ENCODE results near the gene TEX19.

GRCh38 chr17:82310877-82311276, 48.2 kb upstream of the TEX19 start:
- no peak for TF ChIP-seq POLR2AphosphoS5 (IDR thresholded peaks at IDR 0.05; ENCODE audit: low read depth, low read length)
- TF ChIP-seq POLR2A (IDR thresholded peaks at IDR 0.05; ENCODE audit: low read depth, low read length) = no peak
- TF ChIP-seq TAF1 (IDR thresholded peaks at IDR 0.05; ENCODE audit: borderline replicate concordance, low read depth, low read length) = no peak

Measured in GM12892 (cell line).